HG03342 (cell line): ENCODE results near the gene THAP12.
A peak's percentile ranks its signal among the peaks of the same experiment; 100 is the strongest.

Experiments
- ATAC-seq: cut with Tn5 transposase; IDR thresholded peaks from one replicate; pipeline ENCODE4 v1.9.1; 2021; ENCODE audit warnings: mild to moderate bottlenecking, moderate library complexity; ENCODE audit not compliant: unreplicated experiment

Gene THAP12

DNA sequence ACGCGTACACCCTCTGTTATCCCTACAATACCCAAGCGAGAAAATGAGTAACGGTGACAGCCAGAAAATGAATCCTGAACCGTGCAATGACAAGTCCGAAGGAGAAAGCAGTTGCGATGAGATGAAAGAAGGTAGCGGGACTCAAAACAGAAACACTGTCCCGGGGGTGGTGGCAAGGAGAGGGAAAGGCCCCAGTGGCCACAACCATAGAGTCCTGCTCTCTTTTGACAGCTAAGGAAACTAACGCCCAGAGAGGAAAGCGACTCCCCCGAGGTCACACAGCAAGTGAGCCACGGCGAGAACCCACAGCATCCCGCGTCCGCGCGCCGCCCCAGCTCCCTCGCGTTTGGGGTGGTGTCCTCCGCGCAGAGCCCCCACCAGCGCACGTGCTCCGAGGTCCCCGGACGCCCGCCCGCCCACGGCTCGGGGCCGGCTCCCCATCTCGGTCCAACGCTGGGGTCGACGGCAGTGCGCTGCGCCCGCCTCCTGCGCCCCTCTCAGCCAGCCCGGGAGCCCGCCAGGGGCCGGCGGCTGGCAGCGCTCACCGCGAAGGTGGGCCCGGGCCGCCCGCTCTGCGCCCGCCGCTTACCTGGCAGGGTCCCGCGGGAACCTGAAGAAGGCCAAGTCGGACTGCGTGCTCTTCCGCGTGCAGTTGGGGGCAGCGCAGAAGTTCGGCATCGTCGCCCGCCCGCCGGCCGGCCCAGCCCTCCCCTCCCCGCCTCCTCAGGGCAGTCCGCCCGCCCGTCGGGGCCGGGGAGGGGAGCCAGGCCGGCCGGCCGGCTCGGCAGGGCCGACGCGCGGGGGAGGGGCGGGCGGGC, 564 bp downstream of the THAP12 start:
- ATAC-seq = peak; percentile 6

- no peak for ATAC-seq
These were observed 1.1 kb downstream of the THAP12 start for GRCh38 chr11:76379807-76380158.

DNA sequence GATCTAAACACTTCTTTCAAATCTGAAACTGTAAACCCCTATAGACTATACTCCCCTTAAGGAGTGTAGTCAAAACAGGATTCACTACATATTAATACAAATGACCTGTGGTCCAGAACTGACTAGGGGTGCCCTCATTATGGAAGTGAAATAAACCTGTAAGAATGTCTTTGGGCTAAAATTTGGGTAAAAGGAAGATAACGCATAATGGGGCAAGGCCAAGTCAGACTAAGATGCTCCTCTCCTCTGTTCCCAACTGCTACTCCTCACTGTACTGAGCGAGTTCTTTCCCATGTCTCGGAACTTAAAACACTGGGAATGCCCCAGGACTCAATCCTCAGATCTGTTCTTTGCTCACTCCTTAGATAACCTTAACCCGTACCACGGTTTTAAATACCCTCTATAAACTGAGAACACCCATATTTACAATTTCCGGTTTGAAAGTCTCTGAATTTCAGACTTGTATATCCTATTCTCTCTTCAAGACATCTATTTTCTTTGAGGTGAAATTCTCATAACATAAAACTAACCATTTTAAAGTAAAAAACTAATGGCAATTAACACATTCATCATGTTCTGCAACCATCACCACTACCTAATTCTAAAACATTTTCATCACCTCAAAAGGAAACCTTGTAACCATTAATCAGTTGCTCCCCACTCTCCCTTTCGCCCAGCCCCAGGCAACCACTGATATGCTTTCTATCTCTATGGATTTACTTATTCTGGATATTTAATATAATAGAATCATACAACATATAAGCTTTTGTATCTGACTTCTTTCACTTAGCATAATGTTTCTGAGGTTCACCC, 4.0 kb downstream of the THAP12 start:
- ATAC-seq = no peak

GRCh38 chr11:76371170-76371569, 9.8 kb downstream of the THAP12 start:
- peak; percentile 47 for ATAC-seq

GRCh38 chr11:76369406-76369805, 11.5 kb downstream of the THAP12 start:
- no peak for ATAC-seq

- no peak for ATAC-seq
These were observed 12.4 kb downstream of the THAP12 start for GRCh38 chr11:76368490-76368889.

DNA sequence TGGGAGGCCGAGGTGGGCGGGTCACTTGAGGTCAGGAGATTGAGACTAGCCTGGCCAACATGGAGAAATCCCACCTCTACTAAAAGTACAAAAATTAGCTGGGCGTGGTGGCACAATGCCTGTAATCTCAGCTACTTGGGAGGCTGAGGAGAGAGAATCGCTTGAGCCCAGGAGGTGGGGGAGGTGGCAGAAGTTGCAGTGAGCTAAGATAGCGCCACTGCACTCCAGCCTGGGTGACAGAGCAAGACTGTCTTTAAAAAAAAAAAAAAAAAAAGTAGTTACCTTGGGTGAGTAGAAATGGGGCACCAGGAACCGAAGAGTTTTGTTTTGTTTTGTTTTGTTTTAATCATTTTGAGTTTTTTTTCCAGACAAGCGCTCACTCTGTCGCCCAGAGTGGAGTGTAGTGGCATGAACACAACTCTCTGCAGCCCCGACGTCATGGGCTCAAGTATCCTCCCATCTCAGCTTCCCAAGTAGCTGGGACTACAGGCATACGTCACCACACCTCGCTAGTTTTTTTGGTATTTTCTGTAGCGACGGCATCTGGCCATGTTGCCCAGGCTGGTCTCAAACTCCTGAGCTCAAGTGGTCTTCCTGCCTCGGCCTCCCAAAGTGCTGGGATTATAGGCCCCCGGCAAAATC, 15.8 kb downstream of the THAP12 start:
- no peak for ATAC-seq

- no peak for ATAC-seq
These were observed 18.2 kb downstream of the THAP12 start for GRCh38 chr11:76362716-76363115.

- ATAC-seq = no peak
These were observed 19.2 kb downstream of the THAP12 start for GRCh38 chr11:76361776-76362175.

DNA sequence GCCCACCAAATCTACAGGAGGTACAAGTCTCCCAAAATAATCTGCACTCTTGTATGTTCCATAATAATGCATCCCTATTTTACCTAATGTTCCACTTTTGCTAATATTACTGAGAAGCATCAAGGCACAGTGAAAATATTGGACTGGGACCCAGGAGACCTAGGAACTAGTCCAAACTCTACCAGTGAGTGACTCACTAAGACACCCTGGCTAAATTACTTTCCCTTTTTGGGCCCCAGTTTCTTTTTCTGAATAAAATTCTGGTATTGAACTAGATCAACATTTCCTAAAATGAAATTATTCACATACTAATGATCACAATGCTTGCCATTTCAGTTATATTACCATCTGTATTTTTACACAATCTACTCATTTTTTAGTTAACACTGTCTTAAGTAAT, 19.6 kb downstream of the THAP12 start:
- no peak for ATAC-seq

DNA sequence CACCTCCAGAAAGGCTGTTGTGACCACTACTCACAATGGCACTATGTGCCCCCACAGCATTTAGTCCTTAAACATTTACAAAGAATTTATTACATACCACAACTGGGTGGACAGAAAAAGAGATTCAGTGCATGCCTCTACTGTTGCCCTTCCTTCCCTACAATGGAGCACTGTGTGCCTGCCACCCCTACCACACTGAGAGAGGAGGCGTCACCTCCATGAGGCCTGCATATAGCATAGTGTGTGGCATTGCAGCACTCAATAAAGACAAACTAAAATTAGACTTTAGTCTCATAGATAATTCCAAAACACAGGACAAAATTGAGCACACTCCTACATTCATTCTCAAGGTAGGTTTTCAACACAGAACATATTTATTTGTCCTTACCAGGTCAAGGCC, 25.8 kb downstream of the THAP12 start:
- no peak for ATAC-seq

- no peak for ATAC-seq
These were observed 32.6 kb downstream of the THAP12 start for GRCh38 chr11:76348348-76348747.

GRCh38 chr11:76347466-76347865, 33.5 kb downstream of the THAP12 start:
- no peak for ATAC-seq

- ATAC-seq = no peak
These were observed 41.7 kb downstream of the THAP12 start for GRCh38 chr11:76339221-76339620.

- no peak for ATAC-seq
These were observed 43.0 kb downstream of the THAP12 start for GRCh38 chr11:76337923-76338322.

DNA sequence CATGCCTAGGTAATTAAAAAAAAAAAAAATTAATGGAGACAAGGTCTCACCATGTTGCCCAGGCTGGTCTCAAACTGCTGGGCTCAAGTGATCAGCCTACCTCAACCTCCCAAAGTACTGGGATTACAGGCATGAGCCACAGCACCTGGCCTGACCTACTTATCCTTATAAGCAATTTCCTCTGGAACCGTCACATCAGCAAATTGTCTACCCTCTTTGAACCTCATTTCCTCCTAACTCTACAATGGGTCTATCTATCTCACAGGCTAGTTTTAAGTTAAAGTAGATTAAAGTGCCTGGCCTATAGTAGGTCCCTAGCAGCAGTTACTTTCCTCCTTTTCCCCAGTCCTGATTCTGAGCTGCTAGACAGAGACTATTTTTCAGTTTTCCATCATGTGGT, 43.5 kb downstream of the THAP12 start:
- no peak for ATAC-seq

DNA sequence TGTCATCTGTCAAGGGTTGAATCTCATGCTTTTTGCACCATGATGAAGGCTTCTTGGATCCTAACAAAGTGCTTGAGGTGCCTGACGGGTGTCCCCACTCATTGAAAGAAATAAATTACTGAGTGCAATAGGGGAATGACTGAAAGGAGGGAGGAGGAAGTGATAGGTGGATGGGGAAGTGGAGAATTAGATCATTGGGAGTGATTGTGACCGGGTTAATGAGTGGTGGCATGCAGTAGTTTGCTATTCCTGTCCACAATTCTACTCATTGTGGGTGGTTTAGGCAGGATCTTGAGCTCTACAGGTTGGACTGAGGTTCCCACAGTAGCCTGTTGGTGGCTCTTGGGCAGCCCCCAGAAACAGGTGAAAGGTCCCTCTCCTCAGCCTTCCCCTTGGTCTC, 44.3 kb downstream of the THAP12 start:
- no peak for ATAC-seq

- no peak for ATAC-seq
These were observed 45.1 kb downstream of the THAP12 start for GRCh38 chr11:76335842-76336241.

DNA sequence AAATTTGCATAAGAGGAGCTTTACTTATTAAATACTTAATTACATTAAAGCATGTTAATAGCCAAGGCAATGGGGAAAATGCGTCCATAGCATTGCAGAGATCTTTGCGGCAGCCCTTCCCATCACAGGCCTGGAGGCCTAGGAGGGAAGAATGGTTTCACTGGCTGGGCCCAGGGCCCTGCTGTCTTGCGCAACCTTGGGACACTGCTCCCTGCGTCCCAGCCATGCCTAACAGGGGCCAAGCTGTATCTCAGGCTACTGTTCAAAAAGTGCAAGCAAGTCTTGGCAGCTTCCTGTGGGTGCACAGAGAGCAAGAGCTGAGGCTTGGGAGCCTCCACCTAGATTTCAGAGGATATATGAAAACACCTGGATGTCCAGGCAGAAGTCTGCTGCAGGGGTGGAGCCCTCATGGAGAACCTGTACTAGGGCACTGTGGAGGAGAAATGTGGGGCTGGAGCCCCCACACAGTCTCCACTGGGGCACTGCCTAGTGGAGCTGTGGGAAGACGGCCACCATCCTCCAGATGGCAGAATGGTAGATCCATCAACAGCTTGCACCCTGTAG, 46.0 kb downstream of the THAP12 start:
- ATAC-seq = no peak

DNA sequence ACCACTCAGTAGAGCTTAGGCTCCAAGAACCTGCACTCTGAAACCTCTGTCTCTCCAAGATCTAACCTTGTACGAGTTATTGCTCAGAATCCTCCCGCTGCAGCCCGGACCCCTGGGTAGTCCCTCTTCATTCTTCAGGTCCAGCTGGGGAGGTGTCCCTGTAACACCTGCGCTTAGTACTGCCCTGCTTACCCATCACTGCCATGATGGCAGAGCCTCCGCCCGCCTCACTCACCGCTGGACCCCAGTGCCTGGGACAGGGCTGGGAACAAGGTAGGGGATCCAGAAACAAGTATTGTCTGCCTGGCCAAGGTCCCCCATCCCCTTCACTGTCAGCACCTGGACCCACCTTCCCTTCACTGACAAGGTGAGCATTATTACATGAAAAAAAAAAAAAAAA, 50.3 kb downstream of the THAP12 start:
- ATAC-seq = no peak

- no peak for ATAC-seq
These were observed 50.9 kb downstream of the THAP12 start for GRCh38 chr11:76329983-76330382.
